CD4-positive, alpha-beta T cell (primary cell): Measurements from ENCODE around the gene SMC4. TPM values are rescaled to one million over a fixed set of nuclear protein-coding genes. Genes with fewer than 3 reads are reported as not detected.

Experiments used
- ATAC-seq: fragments of 200-7000 bp; cut with Tn5 transposase; one replicate; pipeline ENCODE4 v1.10.0; 2022; ENCODE audit warnings: mild to moderate bottlenecking; ENCODE audit not compliant: poor library complexity
- CTCF ChIA-PET: fragments of 350-600 bp; sonication (Branson Sonifier 250); formaldehyde crosslinking; loops from one replicate; lab custom pipeline; 2021; ENCODE audit warnings: antibody characterized with exemption, inconsistent platforms; lab: Charles Lee
- POLR2A ChIA-PET: fragments of 350-600 bp; sonication (Branson Sonifier 250); formaldehyde crosslinking; loops from one replicate; lab custom pipeline; 2021; ENCODE audit warnings: antibody characterized with exemption, inconsistent platforms; lab: Charles Lee
- DNase-seq, 14 experiments: peaks; one replicate each; pipeline ENCODE4 v3.0.0-alpha.2; 2013 to 2020; ENCODE audit warnings: mixed read lengths in 2 of 14
- H3K27ac ChIP-seq, 2 donors: one replicate each; pipeline versions ENCODE4 v1.5.1 to v1.7.0; 2013; ENCODE audit warnings: low read length in 2 of 2, low read depth in 1 of 2, mild to moderate bottlenecking in 1 of 2
- H3K27me3 ChIP-seq, 2 experiments: 1 replicate in 1 of 2; 2 replicates in 1 of 2; pipeline versions ENCODE4 v1.6.1 to v1.7.0; 2013; ENCODE audit warnings: low read length in 2 of 2, control low read depth in 1 of 2, mild to moderate bottlenecking in 1 of 2, moderate library complexity in 1 of 2; ENCODE audit not compliant: insufficient read depth in 2 of 2, control insufficient read depth in 1 of 2
- H3K36me3 ChIP-seq: one replicate; pipeline ENCODE4 v1.6.1; 2013; ENCODE audit warnings: low read length, control low read depth; ENCODE audit not compliant: insufficient read depth
- H3K4me1 ChIP-seq: one replicate; pipeline ENCODE4 v1.6.1; 2013; ENCODE audit warnings: low read length, control low read depth; ENCODE audit not compliant: insufficient read depth
- H3K4me3 ChIP-seq: one replicate; pipeline ENCODE4 v1.5.1; 2013; ENCODE audit warnings: mild to moderate bottlenecking, low read length, moderate library complexity
- H3K9me3 ChIP-seq, 2 experiments: 1 replicate in 1 of 2; 2 replicates in 1 of 2; pipeline versions ENCODE4 v1.6.1 to v1.7.0; 2013; ENCODE audit warnings: low read length in 2 of 2, mild to moderate bottlenecking in 2 of 2, control low read depth in 1 of 2, moderate library complexity in 1 of 2; ENCODE audit not compliant: control insufficient read depth in 1 of 2, insufficient read depth in 1 of 2
- H3K27ac Mint-ChIP-seq: one replicate; pipeline ENCODE4 v1.8.0; 2020; ENCODE audit warnings: mixed read lengths
- H3K27me3 Mint-ChIP-seq: one replicate; pipeline ENCODE4 v1.8.0; 2021; ENCODE audit warnings: mixed read lengths
- H3K36me3 Mint-ChIP-seq: one replicate; pipeline ENCODE4 v1.8.0; 2021; ENCODE audit warnings: low read depth, mixed read lengths
- H3K4me1 Mint-ChIP-seq: one replicate; pipeline ENCODE4 v1.8.0; 2021; ENCODE audit warnings: low read depth, mixed read lengths
- H3K4me3 Mint-ChIP-seq: one replicate; pipeline ENCODE4 v1.8.0; 2020; ENCODE audit warnings: mild to moderate bottlenecking, mixed read lengths
- H3K9me3 Mint-ChIP-seq: one replicate; pipeline ENCODE4 v1.8.0; 2020; ENCODE audit warnings: mixed read lengths
- CTCF ChIP-seq: fragments of 200-600 bp; IDR thresholded peaks from one replicate; pipeline ENCODE4 v1.8.0; 2022; ENCODE audit warnings: antibody characterized with exemption, mild to moderate bottlenecking
- intact Hi-C, 2 experiments: fragments of 100-400 bp; cut with DNase I in 1 of 2; cut with micrococcal nuclease in 1 of 2; formaldehyde crosslinking; loops; one replicate each; pipeline versions ENCODE4 v1.15.1 to v1.9.0; 2023 to 2025; cut with DNase I, micrococcal nuclease
- total RNA-seq, 174 experiments: library from RNA in 2 of 174; stranded (reverse) in 2 of 174; gene quantifications; one replicate each; pipeline ENCODE4 v1.2.3 and lab custom pipeline; 2021 to 2026

The SMC4 gene
- total RNA-seq, 2 experiments from 2014 or later, result 52.3 to 58.8 TPM

DNA sequence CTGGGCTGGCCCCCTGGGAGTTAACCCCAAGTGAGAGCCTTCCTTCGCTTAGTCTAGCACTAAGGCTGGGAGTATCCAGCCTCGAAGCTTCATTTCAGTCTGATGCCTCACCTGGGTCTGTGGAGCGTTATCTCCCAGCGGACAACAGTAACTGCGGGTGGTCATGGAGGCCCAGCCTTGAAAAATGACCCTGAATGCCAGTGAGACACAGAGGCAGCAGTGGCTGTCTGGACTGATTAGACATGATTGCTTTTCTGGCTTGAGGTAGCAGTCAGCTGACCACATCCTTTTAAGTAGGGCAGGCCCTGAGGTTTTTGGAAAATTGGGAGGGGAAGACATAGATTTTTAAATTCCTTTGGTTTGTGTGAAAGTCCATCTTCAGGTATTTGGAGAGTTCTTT lies 78.3 kb downstream of the SMC4 start:
- peaks cover 0 to 9% of the 10 kb centered on the region in 2 experiments for H3K27me3 ChIP-seq
- ChIA-PET POLR2A (no interaction called here), CTCF (no interaction called here)
- DNase-seq (no peak), ATAC-seq (no peak)
- Mint-ChIP-seq H3K36me3 (no peaks in the 10 kb centered on the region), H3K4me3 (no peak overlapping the region), H3K9me3 (no peaks in the 10 kb centered on the region), H3K27ac (no peak overlapping the region), H3K4me1 (no peaks in the 10 kb centered on the region), H3K27me3 (peaks cover 20% of the 10 kb centered on the region)
- intact Hi-C loops, result no loop called here
- no peak for TF ChIP-seq CTCF
- H3K4me3 ChIP-seq, result no peak overlapping the region
- no peaks in the 10 kb centered on the region for H3K9me3 ChIP-seq
- no peaks in the 10 kb centered on the region for H3K4me1 ChIP-seq
- no peak overlapping the region for H3K27ac ChIP-seq
- H3K36me3 ChIP-seq, result no peaks in the 10 kb centered on the region

DNA sequence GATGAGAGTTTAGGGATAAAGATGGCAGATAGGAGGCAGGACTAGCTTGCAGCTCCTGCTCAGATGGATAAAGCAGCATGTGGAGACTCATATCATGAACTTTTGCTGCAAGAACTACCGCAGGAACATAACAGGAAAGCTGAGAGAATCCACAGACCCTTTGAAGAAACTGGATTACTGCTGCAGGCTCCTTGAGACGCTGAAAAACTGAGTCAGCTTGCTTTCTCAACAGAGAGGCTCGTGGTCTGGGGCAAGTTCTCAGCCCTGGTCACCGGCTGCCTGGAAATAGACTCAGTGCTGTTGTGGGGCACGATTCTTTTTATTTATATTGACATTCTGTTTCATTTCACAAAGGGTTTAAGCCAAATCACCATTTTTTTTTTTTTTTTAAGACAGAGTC lies 78.9 kb downstream of the SMC4 start:
- Mint-ChIP-seq H3K36me3 (no peaks in the 10 kb centered on the region), H3K27me3 (peaks cover 25% of the 10 kb centered on the region), H3K4me1 (no peaks in the 10 kb centered on the region), H3K27ac (no peak overlapping the region), H3K4me3 (no peak overlapping the region), H3K9me3 (no peaks in the 10 kb centered on the region)
- no peaks in the 10 kb centered on the region for H3K36me3 ChIP-seq
- H3K27me3 ChIP-seq, result peaks cover 0 to 8% of the 10 kb centered on the region in 2 experiments
- H3K4me3 ChIP-seq, result no peak overlapping the region
- ChIA-PET CTCF (no interaction called here), POLR2A (no interaction called here)
- H3K9me3 ChIP-seq, result no peaks in the 10 kb centered on the region
- intact Hi-C loops, result no loop called here
- DNase-seq (no peak), ATAC-seq (no peak)
- H3K4me1 ChIP-seq, result no peaks in the 10 kb centered on the region
- TF ChIP-seq CTCF, result no peak
- H3K27ac ChIP-seq, result no peak overlapping the region

DNA sequence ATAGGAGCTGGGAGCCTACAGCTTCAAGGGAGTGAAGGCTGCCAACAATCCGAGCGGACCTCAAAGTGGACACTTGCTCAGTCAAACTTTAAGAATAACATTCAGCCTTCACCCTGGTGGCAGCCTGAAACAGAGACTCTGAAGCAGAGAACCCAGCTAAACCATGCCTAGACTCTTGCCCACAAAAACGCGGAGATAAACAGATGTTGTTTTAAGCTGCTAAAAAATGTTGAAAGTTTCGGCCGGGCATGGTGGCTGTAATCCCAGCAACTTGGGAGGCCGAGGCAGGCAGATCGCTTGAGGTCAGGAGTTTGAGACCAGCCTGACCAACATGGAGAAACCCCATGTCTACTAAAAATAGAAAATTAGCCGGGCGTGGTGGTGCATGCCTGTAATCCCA lies 79.9 kb downstream of the SMC4 start:
- H3K9me3 Mint-ChIP-seq, result no peaks in the 10 kb centered on the region
- no peaks in the 10 kb centered on the region for H3K36me3 Mint-ChIP-seq
- H3K27me3 ChIP-seq, result peaks cover 0 to 4% of the 10 kb centered on the region in 2 experiments
- no peak overlapping the region for H3K27ac ChIP-seq
- H3K4me3 ChIP-seq, result no peak overlapping the region
- no peak overlapping the region for H3K4me3 Mint-ChIP-seq
- no peak for ATAC-seq
- intact Hi-C loops, result no loop called here
- no peak for TF ChIP-seq CTCF
- no peaks in the 10 kb centered on the region for H3K9me3 ChIP-seq
- ChIA-PET POLR2A (no interaction called here), CTCF (no interaction called here)
- no peak overlapping the region for H3K27ac Mint-ChIP-seq
- no peaks in the 10 kb centered on the region for H3K36me3 ChIP-seq
- DNase-seq, result no peak
- H3K4me1 ChIP-seq, result no peaks in the 10 kb centered on the region
- no peaks in the 10 kb centered on the region for H3K4me1 Mint-ChIP-seq
- peaks cover 25% of the 10 kb centered on the region for H3K27me3 Mint-ChIP-seq
